GM08714 (cell line): ENCODE measurements around the gene CTH.
"Not testable (repeated sequence)": the region's sequence is repeated elsewhere in the genome, so short reads cannot be mapped to it uniquely, and the experiment has no call there.

Source experiments
- H3K4me3 ChIP-seq: fragments of 200-500 bp; sonication (Bioruptor generic); 2 replicates; pipeline ENCODE4 v1.5.1; 2014; ENCODE audit warnings: mild to moderate bottlenecking, low read length, inconsistent platforms
- ZNF274 ChIP-seq: IDR thresholded peaks from 2 replicates; pipeline ENCODE4 v1.6.1; 2012; ENCODE audit warnings: mild to moderate bottlenecking, low read depth, low read length

Gene CTH

GRCh38 chr1:70392626-70393025 is 18.4 kb upstream of the CTH start:
- no peak for TF ChIP-seq ZNF274
- no peak overlapping the region for H3K4me3 ChIP-seq

- TF ChIP-seq ZNF274: no peak
Measured at GRCh38 chr1:70396607-70397006, 14.5 kb upstream of the CTH start.

GRCh38 chr1:70397013-70397412 is 14.1 kb upstream of the CTH start:
- no peak for TF ChIP-seq ZNF274
- H3K4me3 ChIP-seq: no peak overlapping the region

More at GRCh38 chr1:70396607-70397006, 14.5 kb upstream of the CTH start:
- H3K4me3 ChIP-seq: no peak overlapping the region

- H3K4me3 ChIP-seq: no peak overlapping the region
- no peak for TF ChIP-seq ZNF274
Measured at GRCh38 chr1:70400335-70400734, 10.7 kb upstream of the CTH start.

- H3K4me3 ChIP-seq: no peak overlapping the region
- no peak for TF ChIP-seq ZNF274
Measured at GRCh38 chr1:70401974-70402373, 9.1 kb upstream of the CTH start.

- H3K4me3 ChIP-seq: no peak overlapping the region
- no peak for TF ChIP-seq ZNF274
Measured at GRCh38 chr1:70403759-70404158, 7.3 kb upstream of the CTH start.

GRCh38 chr1:70405780-70406416 is 5.2 kb upstream of the CTH start:
- no peak for TF ChIP-seq ZNF274
- H3K4me3 ChIP-seq: no peak overlapping the region

- no peak overlapping the region for H3K4me3 ChIP-seq
- no peak for TF ChIP-seq ZNF274
Measured at GRCh38 chr1:70409136-70409535, 1.9 kb upstream of the CTH start.

GRCh38 chr1:70411360-70411844 is 334 bp downstream of the CTH start:
- TF ChIP-seq ZNF274: no peak
- peak overlapping the region; percentile 65 for H3K4me3 ChIP-seq

GRCh38 chr1:70415882-70416281 is 4.8 kb downstream of the CTH start:
- H3K4me3 ChIP-seq: no peak overlapping the region
- no peak for TF ChIP-seq ZNF274

GRCh38 chr1:70418973-70419734 is 8.1 kb downstream of the CTH start:
- not testable (repeated sequence) for H3K4me3 ChIP-seq

GRCh38 chr1:70420320-70420719 is 9.3 kb downstream of the CTH start:
- no peak for TF ChIP-seq ZNF274
- no peak overlapping the region for H3K4me3 ChIP-seq

- H3K4me3 ChIP-seq: no peak overlapping the region
- TF ChIP-seq ZNF274: no peak
Measured at GRCh38 chr1:70426154-70427131, 15.4 kb downstream of the CTH start.

GRCh38 chr1:70427976-70428375 is 16.9 kb downstream of the CTH start:
- TF ChIP-seq ZNF274: no peak

More at GRCh38 chr1:70427976-70428375, 16.9 kb downstream of the CTH start:
- no peak overlapping the region for H3K4me3 ChIP-seq
